Endometrial microvascular endothelial cells (primary cell): ENCODE measurements around the gene ORMDL3. TPM values are rescaled to one million over a fixed set of nuclear protein-coding genes. Genes with fewer than 3 reads are reported as not detected.

Experiments used
- in situ Hi-C: cut with HindIII; loops from 2 replicates; pipeline ENCODE4 v1.10.0; 2017; ENCODE audit warnings: low sequenced_read_pairs, low pct_unique_long_range_greater_than_20kb; ENCODE audit errors: inconsistent ontology term
- total RNA-seq: library from RNA; depleted of rRNA; stranded (reverse); fragments of >200 nt; gene quantifications from one replicate; pipeline ENCODE4 v1.2.3, GENCODE V29; 2015; ENCODE audit errors: inconsistent ontology term

ORMDL3 gene
- total RNA-seq, 1 donor from 2014 or later = 13.8 TPM

- in situ Hi-C loops = no loop called here
These were observed 792 bp upstream of the ORMDL3 start for GRCh38 chr17:39927929-39928857.

- in situ Hi-C loops = no loop called here
These were observed 757 bp downstream of the ORMDL3 start for GRCh38 chr17:39926588-39927100.

GRCh38 chr17:39926135-39926587, 1.2 kb downstream of the ORMDL3 start:
- in situ Hi-C loops = no loop called here

- in situ Hi-C loops = no loop called here
These were observed 1.9 kb downstream of the ORMDL3 start for GRCh38 chr17:39925282-39926134.

GRCh38 chr17:39924691-39925055, 2.7 kb downstream of the ORMDL3 start:
- in situ Hi-C loops = no loop called here

GRCh38 chr17:39923836-39924690, 3.3 kb downstream of the ORMDL3 start:
- in situ Hi-C loops = no loop called here

- in situ Hi-C loops = no loop called here
These were observed 4.2 kb downstream of the ORMDL3 start for GRCh38 chr17:39923230-39923629.

- in situ Hi-C loops = no loop called here
These were observed 5.4 kb downstream of the ORMDL3 start for GRCh38 chr17:39922006-39922405.

- in situ Hi-C loops = no loop called here
These were observed 6.1 kb downstream of the ORMDL3 start for GRCh38 chr17:39921323-39921722.

GRCh38 chr17:39920218-39921210, 6.9 kb downstream of the ORMDL3 start:
- in situ Hi-C loops = no loop called here

GRCh38 chr17:39919087-39919683, 8.2 kb downstream of the ORMDL3 start:
- in situ Hi-C loops = no loop called here

- in situ Hi-C loops = no loop called here
These were observed 10.5 kb downstream of the ORMDL3 start for GRCh38 chr17:39916918-39917317.

- in situ Hi-C loops = no loop called here
These were observed 11.8 kb downstream of the ORMDL3 start for GRCh38 chr17:39915559-39915958.

GRCh38 chr17:39913989-39914388, 13.4 kb downstream of the ORMDL3 start:
- in situ Hi-C loops = no loop called here

GRCh38 chr17:39908789-39909352, 18.5 kb downstream of the ORMDL3 start:
- in situ Hi-C loops = no loop called here

GRCh38 chr17:39904990-39905288, 22.5 kb downstream of the ORMDL3 start:
- in situ Hi-C loops = no loop called here
